DOHH2 (cell line): ENCODE data around the gene DLL3.

Experiments used
- H3F3A ChIP-seq: fragments of 200-600 bp; sonication (generic), shearing (Covaris generic); 2 replicates; pipeline ENCODE4 v1.6.0; 2016; ENCODE audit warnings: antibody characterized with exemption, mild to moderate bottlenecking; ENCODE audit not compliant: control insufficient read depth, insufficient read depth
- H3K27ac ChIP-seq: fragments of 200-600 bp; sonication (generic); 2 replicates; pipeline ENCODE4 v1.5.1; 2014; ENCODE audit warnings: low read depth, mild to moderate bottlenecking, low read length, moderate library complexity
- H3K27me3 ChIP-seq: fragments of 200-600 bp; sonication (generic); 2 replicates; pipeline ENCODE4 v1.6.1; 2014; ENCODE audit warnings: mild to moderate bottlenecking, low read length, mixed read lengths; ENCODE audit not compliant: control insufficient read depth
- H3K36me3 ChIP-seq: fragments of 200-600 bp; sonication (generic); 2 replicates; pipeline ENCODE4 v1.6.1; 2014; ENCODE audit warnings: mild to moderate bottlenecking, low read length, moderate library complexity, mixed read lengths; ENCODE audit not compliant: control insufficient read depth
- H3K4me1 ChIP-seq: fragments of 200-600 bp; sonication (generic); 2 replicates; pipeline ENCODE4 v1.6.1; 2014; ENCODE audit warnings: mild to moderate bottlenecking, low read length, mixed read lengths; ENCODE audit not compliant: control insufficient read depth
- H3K4me2 ChIP-seq: fragments of 200-600 bp; sonication (generic); 2 replicates; pipeline ENCODE4 v1.6.0; 2014; ENCODE audit warnings: mild to moderate bottlenecking, low read length, moderate library complexity
- H3K4me3 ChIP-seq: fragments of 200-600 bp; sonication (generic); 2 replicates; pipeline ENCODE4 v1.5.1; 2014; ENCODE audit warnings: mild to moderate bottlenecking, low read length, mixed read lengths
- H3K79me2 ChIP-seq: fragments of 200-600 bp; sonication (generic); 2 replicates; pipeline ENCODE4 v1.6.1; 2014; ENCODE audit warnings: mild to moderate bottlenecking, low read length, mixed read lengths; ENCODE audit not compliant: control insufficient read depth
- H3K9me2 ChIP-seq: fragments of 200-600 bp; sonication (generic); replicated peaks from 2 replicates; pipeline ENCODE4 v1.6.1; 2014; ENCODE audit warnings: mild to moderate bottlenecking, low read length, mixed read lengths; ENCODE audit not compliant: control insufficient read depth
- H3K9me3 ChIP-seq: fragments of 200-600 bp; sonication (generic); 2 replicates; pipeline ENCODE4 v1.6.1; 2014; ENCODE audit warnings: antibody characterized with exemption, low read length, mixed read lengths; ENCODE audit not compliant: control insufficient read depth, insufficient read depth
- H4K20me1 ChIP-seq: fragments of 200-600 bp; sonication (generic); 2 replicates; pipeline ENCODE4 v1.6.0; 2014; ENCODE audit warnings: low read depth, mild to moderate bottlenecking, antibody characterized with exemption, low read length, moderate library complexity; ENCODE audit not compliant: control insufficient read depth, insufficient read depth
- EZH2phosphoT487 ChIP-seq: fragments of 200-600 bp; sonication (generic); IDR thresholded peaks from 2 replicates; pipeline ENCODE4 v1.6.1; 2017; ENCODE audit warnings: borderline replicate concordance, mild to moderate bottlenecking, antibody characterized with exemption, low read length, moderate library complexity, mixed read lengths
- TF ChIP-seq, protein P1 (sequence below): fragments of 200-600 bp; sonication (generic); IDR thresholded peaks from one replicate; pipeline ENCODE4 v1.5.1; 2014; ENCODE audit warnings: antibody characterized with exemption, mild to moderate bottlenecking, low read depth, low read length; ENCODE audit not compliant: poor library complexity, severe bottlenecking

DLL3 gene

DNA sequence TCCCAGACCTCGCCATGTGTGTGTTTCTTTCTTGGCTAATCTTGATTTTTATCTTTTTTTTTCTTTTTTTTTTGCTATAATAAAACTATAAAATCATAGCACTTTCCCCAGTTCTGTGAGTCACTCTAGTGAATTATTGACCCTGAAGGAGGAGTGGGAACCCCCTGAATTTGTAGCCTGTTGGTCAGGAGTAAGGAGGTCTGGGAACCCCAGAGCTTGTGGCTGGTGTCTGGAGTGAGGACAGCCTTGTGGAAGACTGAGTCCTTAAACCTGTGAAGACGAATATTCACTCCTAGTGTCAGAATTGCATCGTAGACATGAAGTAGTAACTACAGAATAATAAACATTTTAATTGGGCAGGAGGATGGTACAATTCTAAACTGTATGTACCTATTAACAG lies 26.5 kb downstream of the DLL3 start:
- Histone ChIP-seq H3K27me3 (no peaks in the 10 kb centered on the region), H3K4me2 (no peak overlapping the region), H3K36me3 (no peaks in the 10 kb centered on the region; the same call in 1 of the 2 replicates), H3K4me3 (no peak overlapping the region), H3K79me2 (peaks cover 8% of the 10 kb centered on the region), H3K9me3 (no peaks in the 10 kb centered on the region), H3K27ac (no peak overlapping the region), H3K9me2 (no peaks in the 10 kb centered on the region), H4K20me1 (no peaks in the 10 kb centered on the region), H3K4me1 (no peaks in the 10 kb centered on the region), H3F3A (no peaks in the 10 kb centered on the region; the same call in 1 of the 2 replicates)
- TF ChIP-seq, protein P1, sequence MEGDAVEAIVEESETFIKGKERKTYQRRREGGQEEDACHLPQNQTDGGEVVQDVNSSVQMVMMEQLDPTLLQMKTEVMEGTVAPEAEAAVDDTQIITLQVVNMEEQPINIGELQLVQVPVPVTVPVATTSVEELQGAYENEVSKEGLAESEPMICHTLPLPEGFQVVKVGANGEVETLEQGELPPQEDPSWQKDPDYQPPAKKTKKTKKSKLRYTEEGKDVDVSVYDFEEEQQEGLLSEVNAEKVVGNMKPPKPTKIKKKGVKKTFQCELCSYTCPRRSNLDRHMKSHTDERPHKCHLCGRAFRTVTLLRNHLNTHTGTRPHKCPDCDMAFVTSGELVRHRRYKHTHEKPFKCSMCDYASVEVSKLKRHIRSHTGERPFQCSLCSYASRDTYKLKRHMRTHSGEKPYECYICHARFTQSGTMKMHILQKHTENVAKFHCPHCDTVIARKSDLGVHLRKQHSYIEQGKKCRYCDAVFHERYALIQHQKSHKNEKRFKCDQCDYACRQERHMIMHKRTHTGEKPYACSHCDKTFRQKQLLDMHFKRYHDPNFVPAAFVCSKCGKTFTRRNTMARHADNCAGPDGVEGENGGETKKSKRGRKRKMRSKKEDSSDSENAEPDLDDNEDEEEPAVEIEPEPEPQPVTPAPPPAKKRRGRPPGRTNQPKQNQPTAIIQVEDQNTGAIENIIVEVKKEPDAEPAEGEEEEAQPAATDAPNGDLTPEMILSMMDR: no peak
- no peak for TF ChIP-seq EZH2phosphoT487

DNA sequence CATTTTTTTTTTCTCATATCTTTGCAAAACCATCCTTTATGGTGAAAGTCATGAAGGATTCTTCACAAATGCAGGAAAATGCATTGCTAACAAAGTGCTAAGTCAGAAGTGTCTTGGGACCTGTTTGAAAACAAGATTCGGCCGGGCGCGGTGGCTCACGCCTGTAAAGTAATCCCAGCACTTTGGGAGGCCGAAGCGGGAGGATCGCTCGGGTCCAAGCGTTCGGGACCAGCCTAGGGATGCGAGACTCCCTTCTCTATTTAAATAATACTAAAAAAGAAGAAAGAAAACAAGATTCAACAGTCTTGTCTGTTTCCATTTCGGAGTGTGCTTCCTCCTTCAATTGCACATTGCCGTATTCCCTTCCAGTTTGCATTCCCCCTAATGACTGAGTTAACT lies 33.1 kb downstream of the DLL3 start:
- no peaks in the 10 kb centered on the region for H4K20me1 ChIP-seq
- H3K4me1 ChIP-seq: peaks cover 36% of the 10 kb centered on the region
- H3K79me2 ChIP-seq: peaks cover 30% of the 10 kb centered on the region
- no peaks in the 10 kb centered on the region for H3K9me3 ChIP-seq
- H3K27ac ChIP-seq: no peak overlapping the region
- peaks cover 5% of the 10 kb centered on the region; the same call in 1 of the 2 replicates for H3K36me3 ChIP-seq
- H3K9me2 ChIP-seq: no peaks in the 10 kb centered on the region
- no peaks in the 10 kb centered on the region for H3K27me3 ChIP-seq
- TF ChIP-seq, protein P1: no peak
- TF ChIP-seq EZH2phosphoT487: no peak
- peaks cover 2% of the 10 kb centered on the region for H3F3A ChIP-seq
- peak overlapping the region; percentile 100 for H3K4me2 ChIP-seq
- peak overlapping the region; percentile 90 for H3K4me3 ChIP-seq

DNA sequence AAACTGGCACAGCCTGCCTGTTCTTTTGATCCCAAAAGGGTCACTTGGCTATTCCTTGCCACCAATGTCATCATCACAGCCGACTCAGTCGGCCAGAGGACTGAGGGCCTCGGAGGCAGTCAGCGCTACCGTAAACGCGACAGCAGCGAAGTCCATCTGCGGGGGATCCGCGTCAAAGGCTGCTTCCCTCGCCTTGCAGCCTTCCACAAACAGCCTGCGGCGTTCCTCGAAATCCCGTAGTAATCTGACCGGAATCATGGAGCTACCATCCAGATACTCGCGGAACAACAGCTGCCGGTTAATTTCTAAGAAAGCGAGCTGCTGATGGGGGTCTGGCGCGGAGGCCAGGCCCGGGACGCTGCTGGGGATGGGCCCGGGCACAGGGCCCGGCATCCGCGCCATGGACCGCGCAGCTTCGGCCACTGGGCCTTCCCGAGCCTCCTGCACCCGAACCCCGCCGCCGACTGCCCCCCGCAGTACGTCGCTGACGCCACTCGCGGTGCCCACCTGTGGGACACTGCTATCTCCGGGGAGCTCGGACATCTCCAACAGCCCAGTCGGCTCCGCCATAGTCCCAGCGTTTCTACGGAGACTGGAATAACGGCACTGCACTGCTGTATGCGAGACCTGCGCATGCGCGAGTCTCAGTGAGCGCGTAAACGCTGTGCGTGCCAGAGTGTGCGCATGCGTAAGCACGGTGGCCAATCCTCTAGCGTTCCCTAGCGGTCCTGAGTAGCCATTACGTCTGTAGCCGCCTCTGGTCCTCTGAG lies 33.7 kb downstream of the DLL3 start, which contains the start of gene EID2B:
EID2B (minus strand) TSS at position 620 of the 770 bp plus-strand sequence; CDS start at position 570, 50 bp downstream.
- Histone ChIP-seq H3F3A (peaks cover 2% of the 10 kb centered on the region), H3K9me3 (no peaks in the 10 kb centered on the region), H3K4me3 (peak within 1 kb of the TSS; percentile 90), H3K27ac (peak within 1 kb of the TSS; percentile 24; the same call in 1 of the 2 replicates), H3K36me3 (peaks cover 5% of the 10 kb centered on the region; the same call in 1 of the 2 replicates), H3K79me2 (peaks cover 32% of the 10 kb centered on the region), H3K27me3 (no peaks in the 10 kb centered on the region), H3K4me1 (peaks cover 36% of the 10 kb centered on the region), H3K4me2 (peak within 1 kb of the TSS; percentile 100), H4K20me1 (no peaks in the 10 kb centered on the region), H3K9me2 (no peaks in the 10 kb centered on the region)
- TF ChIP-seq EZH2phosphoT487: no peak
- TF ChIP-seq, protein P1: peak; percentile 90
